WTC11 (cell line): ENCODE results near the gene TMEM41B. TPM values are rescaled to one million over a fixed set of nuclear protein-coding genes. Genes with fewer than 3 reads are reported as not detected.

Source experiments
- ATAC-seq: fragments of 200-7000 bp; cut with Tn5 transposase; 2 replicates; pipeline ENCODE4 v1.10.0; 2021; ENCODE audit warnings: mild to moderate bottlenecking, moderate library complexity
- CTCF ChIA-PET: fragments of 300-600 bp; sonication (Branson Sonifier 250); formaldehyde crosslinking; loops from one replicate; lab custom pipeline; 2021; ENCODE audit warnings: antibody characterized with exemption; lab: Charles Lee
- POLR2A ChIA-PET: fragments of 350-600 bp; sonication (Branson Sonifier 250); formaldehyde crosslinking; loops from one replicate; lab custom pipeline; 2021; ENCODE audit warnings: antibody characterized with exemption; lab: Charles Lee
- DNase-seq: peaks from one replicate; pipeline ENCODE4 v3.0.0; 2021; ENCODE audit warnings: low spot score
- H3K27ac Mint-ChIP-seq: 2 replicates; pipeline ENCODE4 v1.8.0; 2021; ENCODE audit warnings: mixed read lengths
- H3K27me3 Mint-ChIP-seq: 2 replicates; pipeline ENCODE4 v1.8.0; 2021; ENCODE audit warnings: low read depth, mild to moderate bottlenecking, moderate library complexity, mixed read lengths
- H3K36me3 Mint-ChIP-seq: 2 replicates; pipeline ENCODE4 v1.8.0; 2021; ENCODE audit warnings: mixed read lengths
- H3K4me1 Mint-ChIP-seq: 2 replicates; pipeline ENCODE4 v1.8.0; 2022; ENCODE audit warnings: mixed read lengths
- H3K4me3 Mint-ChIP-seq: 2 replicates; pipeline ENCODE4 v1.8.0; 2021; ENCODE audit warnings: mild to moderate bottlenecking, moderate library complexity, mixed read lengths
- H3K9me3 Mint-ChIP-seq: 2 replicates; pipeline ENCODE4 v1.8.0; 2021; ENCODE audit warnings: mixed read lengths
- ESRRA ChIP-seq: sonication (generic); formaldehyde crosslinking; IDR thresholded peaks from 2 replicates; pipeline ENCODE4 v1.8.1; 2022; ENCODE audit warnings: mild to moderate bottlenecking, missing genetic modification reagents, borderline replicate concordance
- FOXK1 ChIP-seq: sonication (generic); formaldehyde crosslinking; IDR thresholded peaks from 2 replicates; pipeline ENCODE4 v1.8.0; 2022; ENCODE audit warnings: mild to moderate bottlenecking, moderate library complexity, missing genetic modification reagents
- MYBL2 ChIP-seq: sonication (generic); formaldehyde crosslinking; IDR thresholded peaks from 2 replicates; pipeline ENCODE4 v1.8.1; 2023; ENCODE audit warnings: mild to moderate bottlenecking, moderate library complexity, missing genetic modification reagents
- NFATC4 ChIP-seq: fragments of 250-450 bp; sonication (Bioruptor Pico); IDR thresholded peaks from 2 replicates; pipeline ENCODE4 v1.9.0; 2021; ENCODE audit warnings: mild to moderate bottlenecking
- RORB ChIP-seq: fragments of 250-450 bp; sonication (Bioruptor Pico); IDR thresholded peaks from 2 replicates; pipeline ENCODE4 v1.9.0; 2021; ENCODE audit warnings: mild to moderate bottlenecking
- ZNF138 ChIP-seq: sonication (generic); formaldehyde crosslinking; conservative IDR thresholded peaks from 2 replicates; pipeline ENCODE4 v1.8.1; 2022; ENCODE audit warnings: mild to moderate bottlenecking, moderate library complexity, missing genetic modification reagents
- ZNF232 ChIP-seq: sonication (generic); formaldehyde crosslinking; IDR thresholded peaks from 2 replicates; pipeline ENCODE4 v1.8.0; 2022; ENCODE audit warnings: mild to moderate bottlenecking, missing genetic modification reagents
- ZNF317 ChIP-seq: sonication (generic); formaldehyde crosslinking; IDR thresholded peaks from 2 replicates; pipeline ENCODE4 v1.8.1; 2023; ENCODE audit warnings: low read depth, mild to moderate bottlenecking, moderate library complexity, missing genetic modification reagents, borderline replicate concordance
- ZNF671 ChIP-seq: fragments of 250-450 bp; sonication (Bioruptor Pico); IDR thresholded peaks from 2 replicates; pipeline ENCODE4 v1.8.0; 2021; ENCODE audit warnings: mild to moderate bottlenecking
- total RNA-seq: library from RNA; stranded (reverse); gene quantifications from 3 replicates; pipeline ENCODE4 v1.2.3, GENCODE V29; 2021
- TF ChIP-seq, protein P1 (sequence below): sonication (generic); formaldehyde crosslinking; IDR thresholded peaks from 2 replicates; pipeline ENCODE4 v1.8.1; 2023; ENCODE audit warnings: mild to moderate bottlenecking, missing genetic modification reagents, moderate library complexity
- TF ChIP-seq, protein P2 (sequence below): sonication (generic); formaldehyde crosslinking; IDR thresholded peaks from 2 replicates; pipeline ENCODE4 v1.8.1; 2023; ENCODE audit warnings: mild to moderate bottlenecking, moderate library complexity, missing genetic modification reagents
- TF ChIP-seq, protein P3 (sequence below): sonication (generic); formaldehyde crosslinking; conservative IDR thresholded peaks from 2 replicates; pipeline ENCODE4 v1.8.1; 2023; ENCODE audit warnings: mild to moderate bottlenecking, low read depth, missing genetic modification reagents, moderate library complexity
- TF ChIP-seq, protein P4 (sequence below): sonication (generic); formaldehyde crosslinking; IDR thresholded peaks from 2 replicates; pipeline ENCODE4 v1.8.0; 2023; ENCODE audit warnings: missing genetic modification reagents, mild to moderate bottlenecking, borderline replicate concordance
- TF ChIP-seq, protein P5 (sequence below): fragments of 250-450 bp; sonication (Bioruptor Pico); IDR thresholded peaks from 2 replicates; pipeline ENCODE4 v1.9.0; 2021; ENCODE audit warnings: mild to moderate bottlenecking, borderline replicate concordance
- TF ChIP-seq, protein P6 (sequence below): sonication (generic); formaldehyde crosslinking; IDR thresholded peaks from 2 replicates; pipeline ENCODE4 v1.8.1; 2023; ENCODE audit warnings: mild to moderate bottlenecking, missing genetic modification reagents, borderline replicate concordance

Gene TMEM41B
- total RNA-seq, 1 experiment from 2014 or later, result 45.8 TPM

DNA sequence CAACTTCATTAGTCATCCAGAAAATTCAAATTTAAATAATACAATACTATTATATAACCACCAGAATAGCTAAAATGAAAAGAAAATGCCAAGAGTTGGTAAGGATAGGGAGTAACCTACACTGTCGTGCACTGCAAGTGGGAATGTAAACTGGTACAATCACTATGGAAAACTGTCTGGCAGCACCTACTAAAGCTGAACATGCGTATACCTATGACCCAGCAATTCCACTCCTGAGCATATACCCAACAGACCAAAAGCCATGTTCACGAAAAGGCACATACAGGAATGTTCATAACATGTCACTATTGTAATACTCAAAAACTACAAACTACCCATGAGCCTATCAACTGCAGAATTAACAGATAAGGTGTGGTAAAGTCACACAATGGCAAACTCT, 81.9 kb downstream of the TMEM41B start:
- POLR2A ChIA-PET, result no interaction called here
- Mint-ChIP-seq H3K4me3 (no peak overlapping the region), H3K4me1 (peaks cover 49% of the 10 kb centered on the region), H3K9me3 (peaks cover 22% of the 10 kb centered on the region), H3K27me3 (peaks cover 47% of the 10 kb centered on the region), H3K27ac (no peak overlapping the region), H3K36me3 (peaks cover 24% of the 10 kb centered on the region)
- CTCF ChIA-PET, result interaction anchor here (0.6 to 0.7 kb wide), 2 partner anchors 18 to 87 kb away, joined by 3 read pairs; no protein-coding TSS in a partner anchor
- ATAC-seq, result no peak
- no peak for DNase-seq
- TF ChIP-seq, protein P1, sequence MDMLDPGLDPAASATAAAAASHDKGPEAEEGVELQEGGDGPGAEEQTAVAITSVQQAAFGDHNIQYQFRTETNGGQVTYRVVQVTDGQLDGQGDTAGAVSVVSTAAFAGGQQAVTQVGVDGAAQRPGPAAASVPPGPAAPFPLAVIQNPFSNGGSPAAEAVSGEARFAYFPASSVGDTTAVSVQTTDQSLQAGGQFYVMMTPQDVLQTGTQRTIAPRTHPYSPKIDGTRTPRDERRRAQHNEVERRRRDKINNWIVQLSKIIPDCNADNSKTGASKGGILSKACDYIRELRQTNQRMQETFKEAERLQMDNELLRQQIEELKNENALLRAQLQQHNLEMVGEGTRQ, result no peak
- TF ChIP-seq ZNF671 (CRISPR knock-in tag) (no peak), ZNF232 (no peak), FOXK1 (CRISPR knock-in tag) (no peak)
- TF ChIP-seq, protein P2, sequence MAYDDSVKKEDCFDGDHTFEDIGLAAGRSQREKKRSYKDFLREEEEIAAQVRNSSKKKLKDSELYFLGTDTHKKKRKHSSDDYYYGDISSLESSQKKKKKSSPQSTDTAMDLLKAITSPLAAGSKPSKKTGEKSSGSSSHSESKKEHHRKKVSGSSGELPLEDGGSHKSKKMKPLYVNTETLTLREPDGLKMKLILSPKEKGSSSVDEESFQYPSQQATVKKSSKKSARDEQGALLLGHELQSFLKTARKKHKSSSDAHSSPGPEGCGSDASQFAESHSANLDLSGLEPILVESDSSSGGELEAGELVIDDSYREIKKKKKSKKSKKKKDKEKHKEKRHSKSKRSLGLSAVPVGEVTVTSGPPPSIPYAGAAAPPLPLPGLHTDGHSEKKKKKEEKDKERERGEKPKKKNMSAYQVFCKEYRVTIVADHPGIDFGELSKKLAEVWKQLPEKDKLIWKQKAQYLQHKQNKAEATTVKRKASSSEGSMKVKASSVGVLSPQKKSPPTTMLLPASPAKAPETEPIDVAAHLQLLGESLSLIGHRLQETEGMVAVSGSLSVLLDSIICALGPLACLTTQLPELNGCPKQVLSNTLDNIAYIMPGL (CRISPR knock-in tag), result no peak
- TF ChIP-seq, protein P3, sequence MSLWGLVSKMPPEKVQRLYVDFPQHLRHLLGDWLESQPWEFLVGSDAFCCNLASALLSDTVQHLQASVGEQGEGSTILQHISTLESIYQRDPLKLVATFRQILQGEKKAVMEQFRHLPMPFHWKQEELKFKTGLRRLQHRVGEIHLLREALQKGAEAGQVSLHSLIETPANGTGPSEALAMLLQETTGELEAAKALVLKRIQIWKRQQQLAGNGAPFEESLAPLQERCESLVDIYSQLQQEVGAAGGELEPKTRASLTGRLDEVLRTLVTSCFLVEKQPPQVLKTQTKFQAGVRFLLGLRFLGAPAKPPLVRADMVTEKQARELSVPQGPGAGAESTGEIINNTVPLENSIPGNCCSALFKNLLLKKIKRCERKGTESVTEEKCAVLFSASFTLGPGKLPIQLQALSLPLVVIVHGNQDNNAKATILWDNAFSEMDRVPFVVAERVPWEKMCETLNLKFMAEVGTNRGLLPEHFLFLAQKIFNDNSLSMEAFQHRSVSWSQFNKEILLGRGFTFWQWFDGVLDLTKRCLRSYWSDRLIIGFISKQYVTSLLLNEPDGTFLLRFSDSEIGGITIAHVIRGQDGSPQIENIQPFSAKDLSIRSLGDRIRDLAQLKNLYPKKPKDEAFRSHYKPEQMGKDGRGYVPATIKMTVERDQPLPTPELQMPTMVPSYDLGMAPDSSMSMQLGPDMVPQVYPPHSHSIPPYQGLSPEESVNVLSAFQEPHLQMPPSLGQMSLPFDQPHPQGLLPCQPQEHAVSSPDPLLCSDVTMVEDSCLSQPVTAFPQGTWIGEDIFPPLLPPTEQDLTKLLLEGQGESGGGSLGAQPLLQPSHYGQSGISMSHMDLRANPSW (CRISPR knock-in tag), result no peak
- TF ChIP-seq, protein P4, sequence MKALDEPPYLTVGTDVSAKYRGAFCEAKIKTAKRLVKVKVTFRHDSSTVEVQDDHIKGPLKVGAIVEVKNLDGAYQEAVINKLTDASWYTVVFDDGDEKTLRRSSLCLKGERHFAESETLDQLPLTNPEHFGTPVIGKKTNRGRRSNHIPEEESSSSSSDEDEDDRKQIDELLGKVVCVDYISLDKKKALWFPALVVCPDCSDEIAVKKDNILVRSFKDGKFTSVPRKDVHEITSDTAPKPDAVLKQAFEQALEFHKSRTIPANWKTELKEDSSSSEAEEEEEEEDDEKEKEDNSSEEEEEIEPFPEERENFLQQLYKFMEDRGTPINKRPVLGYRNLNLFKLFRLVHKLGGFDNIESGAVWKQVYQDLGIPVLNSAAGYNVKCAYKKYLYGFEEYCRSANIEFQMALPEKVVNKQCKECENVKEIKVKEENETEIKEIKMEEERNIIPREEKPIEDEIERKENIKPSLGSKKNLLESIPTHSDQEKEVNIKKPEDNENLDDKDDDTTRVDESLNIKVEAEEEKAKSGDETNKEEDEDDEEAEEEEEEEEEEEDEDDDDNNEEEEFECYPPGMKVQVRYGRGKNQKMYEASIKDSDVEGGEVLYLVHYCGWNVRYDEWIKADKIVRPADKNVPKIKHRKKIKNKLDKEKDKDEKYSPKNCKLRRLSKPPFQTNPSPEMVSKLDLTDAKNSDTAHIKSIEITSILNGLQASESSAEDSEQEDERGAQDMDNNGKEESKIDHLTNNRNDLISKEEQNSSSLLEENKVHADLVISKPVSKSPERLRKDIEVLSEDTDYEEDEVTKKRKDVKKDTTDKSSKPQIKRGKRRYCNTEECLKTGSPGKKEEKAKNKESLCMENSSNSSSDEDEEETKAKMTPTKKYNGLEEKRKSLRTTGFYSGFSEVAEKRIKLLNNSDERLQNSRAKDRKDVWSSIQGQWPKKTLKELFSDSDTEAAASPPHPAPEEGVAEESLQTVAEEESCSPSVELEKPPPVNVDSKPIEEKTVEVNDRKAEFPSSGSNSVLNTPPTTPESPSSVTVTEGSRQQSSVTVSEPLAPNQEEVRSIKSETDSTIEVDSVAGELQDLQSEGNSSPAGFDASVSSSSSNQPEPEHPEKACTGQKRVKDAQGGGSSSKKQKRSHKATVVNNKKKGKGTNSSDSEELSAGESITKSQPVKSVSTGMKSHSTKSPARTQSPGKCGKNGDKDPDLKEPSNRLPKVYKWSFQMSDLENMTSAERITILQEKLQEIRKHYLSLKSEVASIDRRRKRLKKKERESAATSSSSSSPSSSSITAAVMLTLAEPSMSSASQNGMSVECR (CRISPR knock-in tag), result no peak

DNA sequence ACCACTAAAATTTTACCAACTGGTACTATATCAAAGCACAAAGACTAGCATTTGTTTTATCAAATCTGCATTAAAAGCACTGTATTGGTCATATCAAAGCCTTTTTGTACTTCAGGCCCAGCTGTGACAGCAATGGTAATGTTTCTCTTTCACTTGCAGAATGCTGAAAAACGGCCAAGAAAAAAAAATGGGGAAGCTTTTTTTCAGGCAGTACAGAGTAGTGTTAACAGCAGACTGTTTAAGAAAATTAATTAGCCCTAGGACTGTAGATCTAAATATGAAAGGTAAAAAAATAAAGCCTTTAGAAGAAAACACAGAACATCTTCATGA, 82.6 kb downstream of the TMEM41B start:
- Mint-ChIP-seq H3K9me3 (peaks cover 22% of the 10 kb centered on the region), H3K4me1 (peaks cover 49% of the 10 kb centered on the region), H3K4me3 (peak overlapping the region; percentile 59), H3K27ac (peak overlapping the region; percentile 84; the same call in 1 of the 2 replicates), H3K27me3 (peaks cover 47% of the 10 kb centered on the region), H3K36me3 (peaks cover 20% of the 10 kb centered on the region)
- ChIA-PET CTCF (interaction anchor here (0.6 to 1.3 kb wide), 7 partner anchors 9 to 163 kb away, joined by 3 to 4 read pairs (median 3); no protein-coding TSS in a partner anchor), POLR2A (interaction anchor here (0.7 kb wide), 2 partner anchors 17 to 32 kb away, joined by 3 to 6 read pairs; no protein-coding TSS in a partner anchor)
- ATAC-seq, result peak; percentile 48; the same call in 1 of the 2 replicates
- no peak for DNase-seq
- no peak for TF ChIP-seq NFATC4 (CRISPR knock-in tag)
- no peak for TF ChIP-seq RORB (CRISPR knock-in tag)
- no peak for TF ChIP-seq ZNF317
- TF ChIP-seq, protein P5, sequence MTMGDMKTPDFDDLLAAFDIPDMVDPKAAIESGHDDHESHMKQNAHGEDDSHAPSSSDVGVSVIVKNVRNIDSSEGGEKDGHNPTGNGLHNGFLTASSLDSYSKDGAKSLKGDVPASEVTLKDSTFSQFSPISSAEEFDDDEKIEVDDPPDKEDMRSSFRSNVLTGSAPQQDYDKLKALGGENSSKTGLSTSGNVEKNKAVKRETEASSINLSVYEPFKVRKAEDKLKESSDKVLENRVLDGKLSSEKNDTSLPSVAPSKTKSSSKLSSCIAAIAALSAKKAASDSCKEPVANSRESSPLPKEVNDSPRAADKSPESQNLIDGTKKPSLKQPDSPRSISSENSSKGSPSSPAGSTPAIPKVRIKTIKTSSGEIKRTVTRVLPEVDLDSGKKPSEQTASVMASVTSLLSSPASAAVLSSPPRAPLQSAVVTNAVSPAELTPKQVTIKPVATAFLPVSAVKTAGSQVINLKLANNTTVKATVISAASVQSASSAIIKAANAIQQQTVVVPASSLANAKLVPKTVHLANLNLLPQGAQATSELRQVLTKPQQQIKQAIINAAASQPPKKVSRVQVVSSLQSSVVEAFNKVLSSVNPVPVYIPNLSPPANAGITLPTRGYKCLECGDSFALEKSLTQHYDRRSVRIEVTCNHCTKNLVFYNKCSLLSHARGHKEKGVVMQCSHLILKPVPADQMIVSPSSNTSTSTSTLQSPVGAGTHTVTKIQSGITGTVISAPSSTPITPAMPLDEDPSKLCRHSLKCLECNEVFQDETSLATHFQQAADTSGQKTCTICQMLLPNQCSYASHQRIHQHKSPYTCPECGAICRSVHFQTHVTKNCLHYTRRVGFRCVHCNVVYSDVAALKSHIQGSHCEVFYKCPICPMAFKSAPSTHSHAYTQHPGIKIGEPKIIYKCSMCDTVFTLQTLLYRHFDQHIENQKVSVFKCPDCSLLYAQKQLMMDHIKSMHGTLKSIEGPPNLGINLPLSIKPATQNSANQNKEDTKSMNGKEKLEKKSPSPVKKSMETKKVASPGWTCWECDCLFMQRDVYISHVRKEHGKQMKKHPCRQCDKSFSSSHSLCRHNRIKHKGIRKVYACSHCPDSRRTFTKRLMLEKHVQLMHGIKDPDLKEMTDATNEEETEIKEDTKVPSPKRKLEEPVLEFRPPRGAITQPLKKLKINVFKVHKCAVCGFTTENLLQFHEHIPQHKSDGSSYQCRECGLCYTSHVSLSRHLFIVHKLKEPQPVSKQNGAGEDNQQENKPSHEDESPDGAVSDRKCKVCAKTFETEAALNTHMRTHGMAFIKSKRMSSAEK (CRISPR knock-in tag), result no peak
- TF ChIP-seq ESRRA, result no peak
- no peak for TF ChIP-seq ZNF138 (CRISPR knock-in tag)
- TF ChIP-seq MYBL2 (CRISPR knock-in tag), result no peak
- TF ChIP-seq, protein P6, sequence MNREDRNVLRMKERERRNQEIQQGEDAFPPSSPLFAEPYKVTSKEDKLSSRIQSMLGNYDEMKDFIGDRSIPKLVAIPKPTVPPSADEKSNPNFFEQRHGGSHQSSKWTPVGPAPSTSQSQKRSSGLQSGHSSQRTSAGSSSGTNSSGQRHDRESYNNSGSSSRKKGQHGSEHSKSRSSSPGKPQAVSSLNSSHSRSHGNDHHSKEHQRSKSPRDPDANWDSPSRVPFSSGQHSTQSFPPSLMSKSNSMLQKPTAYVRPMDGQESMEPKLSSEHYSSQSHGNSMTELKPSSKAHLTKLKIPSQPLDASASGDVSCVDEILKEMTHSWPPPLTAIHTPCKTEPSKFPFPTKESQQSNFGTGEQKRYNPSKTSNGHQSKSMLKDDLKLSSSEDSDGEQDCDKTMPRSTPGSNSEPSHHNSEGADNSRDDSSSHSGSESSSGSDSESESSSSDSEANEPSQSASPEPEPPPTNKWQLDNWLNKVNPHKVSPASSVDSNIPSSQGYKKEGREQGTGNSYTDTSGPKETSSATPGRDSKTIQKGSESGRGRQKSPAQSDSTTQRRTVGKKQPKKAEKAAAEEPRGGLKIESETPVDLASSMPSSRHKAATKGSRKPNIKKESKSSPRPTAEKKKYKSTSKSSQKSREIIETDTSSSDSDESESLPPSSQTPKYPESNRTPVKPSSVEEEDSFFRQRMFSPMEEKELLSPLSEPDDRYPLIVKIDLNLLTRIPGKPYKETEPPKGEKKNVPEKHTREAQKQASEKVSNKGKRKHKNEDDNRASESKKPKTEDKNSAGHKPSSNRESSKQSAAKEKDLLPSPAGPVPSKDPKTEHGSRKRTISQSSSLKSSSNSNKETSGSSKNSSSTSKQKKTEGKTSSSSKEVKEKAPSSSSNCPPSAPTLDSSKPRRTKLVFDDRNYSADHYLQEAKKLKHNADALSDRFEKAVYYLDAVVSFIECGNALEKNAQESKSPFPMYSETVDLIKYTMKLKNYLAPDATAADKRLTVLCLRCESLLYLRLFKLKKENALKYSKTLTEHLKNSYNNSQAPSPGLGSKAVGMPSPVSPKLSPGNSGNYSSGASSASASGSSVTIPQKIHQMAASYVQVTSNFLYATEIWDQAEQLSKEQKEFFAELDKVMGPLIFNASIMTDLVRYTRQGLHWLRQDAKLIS (CRISPR knock-in tag), result no peak
